OCI-LY7 (cell line): ENCODE data around the gene NUDT9.

Experiments
- CTCF ChIP-seq: fragments of 200-600 bp; sonication (generic); conservative IDR thresholded peaks from 2 replicates; pipeline ENCODE4 v1.5.1; 2014; ENCODE audit warnings: mild to moderate bottlenecking, antibody characterized with exemption, low read length, moderate library complexity, mixed read lengths
- EZH2phosphoT487 ChIP-seq: fragments of 200-600 bp; sonication (generic); IDR thresholded peaks from 2 replicates; pipeline ENCODE4 v1.6.1; 2018; ENCODE audit warnings: low read depth, borderline replicate concordance, mild to moderate bottlenecking, mixed run types, antibody characterized with exemption, low read length, moderate library complexity, mixed read lengths

GRCh38 chr4:87409420-87409939 is 12.9 kb upstream of the NUDT9 start:
- TF ChIP-seq CTCF (no peak), EZH2phosphoT487 (no peak)
